ENCODE measurements around the gene POM121L12. TPM values are rescaled to one million over a fixed set of nuclear protein-coding genes. Genes with fewer than 3 reads are reported as not detected.

POM121L12 gene
- total RNA-seq (2014; rRNA removed; shearing (Covaris generic)) = not detected in 2 replicates
- polyA plus RNA-seq (2015; cell fraction: cytosol; rRNA removed) = not detected in 2 replicates
- polyA plus RNA-seq (2015; cell fraction: nucleus; rRNA removed) = not detected in 2 replicates

GRCh38 chr7:53035499-53036412 is at the start of gene POM121L12:
Gene POM121L12 (plus strand): TSS chr7:53035633. CDS start chr7:53035672, 39 bp downstream.
- in situ Hi-C loops (cut with HindIII; ENCODE audit: low pct_unique_long_range_greater_than_20kb, low sequenced_read_pairs) = no loop called here
- DNase-seq (ENCODE audit: low read depth, low spot score) = no peak

DNA sequence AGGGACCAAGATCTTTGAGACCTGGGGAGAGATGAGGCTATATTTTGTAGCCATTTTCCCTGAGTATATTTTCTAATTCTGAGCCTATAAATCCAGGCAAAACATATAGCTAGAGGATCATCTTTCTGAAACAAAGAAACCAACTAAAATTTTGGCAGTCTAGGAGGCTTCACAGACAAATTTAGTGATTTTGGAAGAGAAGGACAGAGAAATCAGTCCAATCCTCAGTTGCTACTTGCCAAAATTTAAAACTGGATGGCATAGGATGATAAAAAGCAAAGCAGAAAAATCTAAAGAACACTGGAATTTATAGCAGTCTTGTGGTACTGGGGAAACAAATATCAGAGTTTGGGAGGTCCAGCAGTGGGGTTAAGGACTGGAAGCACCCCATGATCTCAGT is 43.4 kb upstream of the POM121L12 start:
- in situ Hi-C loops (cut with HindIII; ENCODE audit: low pct_unique_long_range_greater_than_20kb, low sequenced_read_pairs) = no loop called here
- no peak for DNase-seq (ENCODE audit: low read depth, low spot score)

DNA sequence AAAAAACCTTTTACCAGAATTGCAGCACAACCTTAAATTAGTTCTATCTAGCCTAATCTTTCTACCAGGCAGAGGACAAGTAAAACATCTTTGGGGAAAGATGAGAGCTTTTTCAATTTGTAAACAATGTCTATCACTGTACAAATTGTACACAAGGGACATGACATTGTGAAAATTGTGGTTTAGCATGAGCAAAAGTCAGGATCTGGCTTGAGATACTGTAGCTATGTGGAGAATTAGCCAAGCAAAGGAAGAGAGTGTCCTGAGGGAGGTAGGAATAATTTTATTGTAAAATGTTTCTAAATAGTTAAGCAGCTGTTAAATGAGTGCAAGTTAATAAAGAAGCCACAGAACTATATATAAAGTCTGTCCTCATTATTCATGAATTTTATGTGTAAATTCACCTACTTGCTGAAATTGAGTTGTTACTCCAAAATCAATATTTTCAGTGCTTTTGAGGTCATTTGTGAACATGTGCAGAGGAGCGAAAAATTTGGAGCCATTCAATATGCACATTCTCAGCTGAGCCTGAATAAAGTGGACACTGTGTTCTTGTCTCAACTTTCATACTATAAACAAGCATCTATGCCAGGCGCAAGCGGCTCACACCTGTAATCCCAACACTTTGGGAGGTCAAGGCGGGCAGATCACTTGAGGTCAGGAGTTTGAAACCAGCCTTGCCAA is 42.8 kb upstream of the POM121L12 start:
- in situ Hi-C loops (cut with HindIII; ENCODE audit: low pct_unique_long_range_greater_than_20kb, low sequenced_read_pairs) = no loop called here
- no peak for DNase-seq (ENCODE audit: low read depth, low spot score)

- in situ Hi-C loops (cut with HindIII; ENCODE audit: low pct_unique_long_range_greater_than_20kb, low sequenced_read_pairs) = no loop called here
- DNase-seq (ENCODE audit: low read depth, low spot score) = no peak
Measured at GRCh38 chr7:52995676-52996075, 39.8 kb upstream of the POM121L12 start.

- in situ Hi-C loops (cut with HindIII; ENCODE audit: low pct_unique_long_range_greater_than_20kb, low sequenced_read_pairs) = no loop called here
Measured at GRCh38 chr7:53001221-53001620, 34.2 kb upstream of the POM121L12 start.

DNA sequence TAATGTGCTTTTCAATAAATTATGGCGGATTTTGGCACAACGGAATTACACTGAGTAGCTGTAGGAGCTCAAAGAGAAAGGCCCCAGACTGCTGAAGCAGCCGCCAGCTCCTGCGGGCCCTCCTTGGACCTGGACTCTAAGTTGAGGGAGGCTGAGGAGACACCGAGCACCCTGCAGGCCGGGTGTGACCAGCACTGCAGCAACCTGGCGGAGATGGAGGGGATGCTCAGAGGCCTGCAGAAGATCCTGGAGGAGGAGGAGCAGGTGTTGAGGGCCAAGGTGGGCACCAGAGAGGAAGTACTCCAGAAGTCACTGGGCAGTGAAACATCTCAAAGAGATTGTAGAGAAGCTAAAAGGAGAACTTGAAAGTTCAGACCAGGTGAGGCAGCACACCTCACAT is 33.0 kb upstream of the POM121L12 start:
- in situ Hi-C loops (cut with HindIII; ENCODE audit: low pct_unique_long_range_greater_than_20kb, low sequenced_read_pairs) = no loop called here
- no peak for DNase-seq (ENCODE audit: low read depth, low spot score)

More at GRCh38 chr7:53001221-53001620, 34.2 kb upstream of the POM121L12 start:
- no peak for DNase-seq (ENCODE audit: low read depth, low spot score)

DNA sequence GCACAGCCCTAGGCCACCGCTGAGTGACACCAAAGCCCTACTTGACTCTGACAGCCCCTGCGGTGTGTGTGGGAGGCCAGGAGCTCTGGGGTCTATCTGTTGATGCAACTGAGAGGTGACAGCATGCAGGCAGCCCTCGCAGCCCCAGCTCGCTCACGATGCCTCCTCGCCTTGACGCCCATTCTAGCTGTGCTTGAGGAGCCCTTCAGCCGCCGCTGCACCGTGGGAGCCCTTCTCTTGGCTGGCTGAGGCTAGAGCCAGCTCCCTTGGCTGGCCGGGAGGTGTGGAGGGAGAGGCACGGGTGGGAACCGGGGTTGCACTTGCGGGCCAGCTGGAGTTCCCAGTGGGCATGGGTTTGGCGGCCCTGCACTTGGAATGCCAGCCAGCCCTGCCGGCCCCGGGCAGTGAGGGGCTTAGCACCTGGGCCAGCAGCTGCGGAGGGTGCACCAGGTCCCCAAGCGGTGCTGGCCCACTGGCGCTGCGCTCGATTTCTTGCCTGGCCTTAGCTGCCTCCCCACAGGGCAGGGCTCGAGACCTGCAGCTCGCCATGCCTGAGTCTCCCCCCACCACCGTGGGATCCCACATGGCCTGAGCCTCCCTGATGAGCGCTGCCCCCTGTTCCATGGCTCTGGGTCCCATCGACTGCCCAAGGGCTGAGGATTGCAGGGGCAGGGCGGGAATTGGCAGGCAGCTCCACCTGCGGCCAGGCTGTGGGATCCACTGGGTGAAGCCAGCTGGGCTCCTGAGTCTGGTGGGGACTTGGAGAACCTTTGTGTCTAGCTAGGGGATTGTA is 31.6 kb upstream of the POM121L12 start:
- in situ Hi-C loops (cut with HindIII; ENCODE audit: low pct_unique_long_range_greater_than_20kb, low sequenced_read_pairs) = no loop called here

DNA sequence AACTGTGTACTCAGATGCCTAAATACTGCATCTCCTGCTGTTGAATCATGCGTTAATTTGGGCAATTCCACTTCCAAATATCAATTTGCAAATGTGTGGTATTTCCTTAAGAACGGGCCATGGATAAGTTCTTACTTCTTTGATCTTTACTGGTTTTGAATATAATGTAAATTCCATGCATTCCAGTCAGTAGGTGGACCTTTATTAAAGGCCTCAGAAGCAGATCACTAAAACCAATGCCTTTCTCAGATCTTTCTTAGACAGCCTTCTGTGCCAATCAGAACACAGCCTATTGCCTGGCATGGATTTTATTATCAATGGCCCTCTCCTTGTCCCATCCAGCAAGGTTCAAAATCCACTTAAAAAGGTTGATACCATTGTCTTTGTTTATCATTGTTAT is 21.5 kb upstream of the POM121L12 start:
- in situ Hi-C loops (cut with HindIII; ENCODE audit: low pct_unique_long_range_greater_than_20kb, low sequenced_read_pairs) = no loop called here
- no peak for DNase-seq (ENCODE audit: low read depth, low spot score)

More for the DNA sequence above, 31.6 kb upstream of the POM121L12 start:
- DNase-seq (ENCODE audit: low read depth, low spot score) = no peak

DNA sequence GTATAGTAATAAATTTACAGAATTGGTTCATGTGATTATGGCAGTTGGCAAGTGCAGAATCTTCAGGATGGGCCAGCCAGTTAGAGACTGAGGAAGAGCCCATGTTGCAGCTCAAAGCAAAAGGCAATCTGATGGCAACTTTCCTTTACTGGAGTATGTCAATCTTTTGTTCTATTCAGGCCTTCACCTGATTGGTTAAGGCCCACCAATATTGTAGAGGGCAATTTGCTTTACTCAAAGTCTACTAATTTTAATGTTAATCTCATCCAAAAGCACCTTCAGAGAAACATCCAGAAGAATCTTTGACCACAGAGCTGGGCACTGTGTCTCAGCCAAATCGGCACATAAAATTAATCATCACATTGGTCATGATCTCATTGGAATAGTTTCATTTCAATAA is 20.0 kb upstream of the POM121L12 start:
- in situ Hi-C loops (cut with HindIII; ENCODE audit: low pct_unique_long_range_greater_than_20kb, low sequenced_read_pairs) = no loop called here

DNA sequence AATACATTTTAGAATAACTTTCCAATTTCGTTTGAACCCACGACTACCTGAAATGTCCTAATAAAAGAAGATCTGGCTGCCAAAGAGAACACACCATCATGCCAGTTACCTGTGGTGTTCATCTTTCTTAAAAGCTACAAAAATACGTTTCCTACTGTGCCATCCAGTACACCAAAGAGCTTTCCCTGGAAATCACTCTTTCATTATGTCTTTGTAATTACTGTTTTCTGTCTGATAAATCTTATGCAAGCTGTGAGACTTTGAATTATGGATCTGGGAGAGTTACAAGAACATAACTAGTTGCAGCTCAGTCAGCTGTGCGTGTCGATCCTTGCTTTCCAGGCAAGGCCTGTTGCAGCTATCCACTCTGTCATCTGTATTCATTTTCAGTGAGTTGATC is 12.5 kb upstream of the POM121L12 start:
- in situ Hi-C loops (cut with HindIII; ENCODE audit: low pct_unique_long_range_greater_than_20kb, low sequenced_read_pairs) = no loop called here
- no peak for DNase-seq (ENCODE audit: low read depth, low spot score)

More for the DNA sequence above, 20.0 kb upstream of the POM121L12 start:
- no peak for DNase-seq (ENCODE audit: low read depth, low spot score)

DNA sequence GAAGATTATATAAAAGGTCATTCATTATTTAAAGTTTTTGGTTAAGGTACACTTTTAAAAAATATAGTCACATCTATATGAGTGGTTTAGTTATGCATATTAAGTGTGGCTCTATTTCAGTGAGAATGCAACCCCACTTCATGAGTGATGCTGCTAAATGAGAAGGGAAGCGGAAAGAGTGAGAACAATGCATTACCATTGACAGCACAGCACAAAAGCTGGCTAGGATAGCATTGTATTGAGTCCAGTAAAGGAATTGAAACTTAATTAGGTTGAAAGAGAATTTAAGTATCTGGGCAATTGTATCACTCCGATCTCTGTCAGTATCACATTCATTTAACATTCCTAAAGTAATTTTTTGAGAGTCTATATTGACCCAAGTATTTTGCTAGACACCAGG is 13.2 kb downstream of the POM121L12 start:
- DNase-seq (ENCODE audit: low read depth, low spot score) = no peak
- in situ Hi-C loops (cut with HindIII; ENCODE audit: low pct_unique_long_range_greater_than_20kb, low sequenced_read_pairs) = no loop called here

- DNase-seq (ENCODE audit: low read depth, low spot score) = no peak
- in situ Hi-C loops (cut with HindIII; ENCODE audit: low pct_unique_long_range_greater_than_20kb, low sequenced_read_pairs) = no loop called here
Measured at GRCh38 chr7:53050433-53050832, 15.0 kb downstream of the POM121L12 start.

- in situ Hi-C loops (cut with HindIII; ENCODE audit: low pct_unique_long_range_greater_than_20kb, low sequenced_read_pairs) = no loop called here
- DNase-seq (ENCODE audit: low read depth, low spot score) = no peak
Measured at GRCh38 chr7:53059591-53059990, 24.2 kb downstream of the POM121L12 start.

- in situ Hi-C loops (cut with HindIII; ENCODE audit: low pct_unique_long_range_greater_than_20kb, low sequenced_read_pairs) = no loop called here
- no peak for DNase-seq (ENCODE audit: low read depth, low spot score)
Measured at GRCh38 chr7:53060066-53060465, 24.6 kb downstream of the POM121L12 start.

DNA sequence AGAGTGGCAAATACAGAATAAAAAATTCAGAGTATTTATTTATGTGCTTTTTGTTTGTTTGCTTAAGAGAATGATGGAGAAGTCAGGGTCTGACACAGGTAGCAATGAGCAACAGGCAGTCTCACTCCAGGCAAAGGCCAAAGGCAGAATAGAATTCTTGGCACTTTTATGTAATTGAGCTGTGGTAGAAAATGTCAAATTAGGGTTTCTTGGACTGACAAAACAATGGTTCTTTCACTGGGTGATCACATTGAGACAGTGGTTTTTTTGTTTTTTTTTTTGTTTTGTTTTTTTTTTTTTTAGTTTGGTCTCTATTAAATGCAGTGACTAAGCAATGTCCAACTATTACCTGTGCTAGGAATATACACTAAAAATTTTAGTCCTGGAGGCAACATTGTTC is 27.4 kb downstream of the POM121L12 start:
- in situ Hi-C loops (cut with HindIII; ENCODE audit: low pct_unique_long_range_greater_than_20kb, low sequenced_read_pairs) = no loop called here
- DNase-seq (ENCODE audit: low read depth, low spot score) = peak; percentile 76

GRCh38 chr7:53068673-53069072 is 33.2 kb downstream of the POM121L12 start:
- in situ Hi-C loops (cut with HindIII; ENCODE audit: low pct_unique_long_range_greater_than_20kb, low sequenced_read_pairs) = no loop called here
- no peak for DNase-seq (ENCODE audit: low read depth, low spot score)

- DNase-seq (ENCODE audit: low read depth, low spot score) = peak; percentile 62
Measured at GRCh38 chr7:53070883-53071282, 35.5 kb downstream of the POM121L12 start.

More at GRCh38 chr7:53070883-53071282, 35.5 kb downstream of the POM121L12 start:
- in situ Hi-C loops (cut with HindIII; ENCODE audit: low pct_unique_long_range_greater_than_20kb, low sequenced_read_pairs) = no loop called here

Data from SK-MEL-5 (cell line).